Panc1 (cell line): ENCODE measurements around the gene ATP10A. TPM values are rescaled to one million over a fixed set of nuclear protein-coding genes. Genes with fewer than 3 reads are reported as not detected.

Source experiments
- ATAC-seq: fragments of 200-7000 bp; cut with Tn5 transposase; 2 replicates; pipeline ENCODE4 v1.9.1; 2020; ENCODE audit warnings: mild to moderate bottlenecking, moderate library complexity
- BruUV-seq: library from RNA; stranded (reverse); fragments of 400-500 nt; replicated peaks from 2 replicates; lab custom pipeline; 2021; lab: Mats Ljungman, UMichigan
- CTCF ChIA-PET: fragments of 300-600 bp; sonication (Branson Sonifier 250); formaldehyde crosslinking; loops from one replicate; lab custom pipeline; 2022; ENCODE audit warnings: antibody characterized with exemption; lab: Charles Lee
- POLR2A ChIA-PET: fragments of 300-600 bp; sonication (Branson Sonifier 250); formaldehyde crosslinking; loops from one replicate; lab custom pipeline; 2022; ENCODE audit warnings: antibody characterized with exemption; lab: Charles Lee
- DNase-seq: peaks from one replicate; pipeline ENCODE4 v3.0.0-alpha.2; 2010; ENCODE audit warnings: low read depth, low spot score
- H3K27ac ChIP-seq: 2 replicates; pipeline ENCODE4 v1.5.1; 2011; ENCODE audit warnings: mild to moderate bottlenecking, low read length, inconsistent platforms
- H3K27me3 ChIP-seq: fragments of 200-500 bp; sonication (Bioruptor generic); 2 replicates; pipeline ENCODE4 v1.6.0; 2014; ENCODE audit warnings: low read length, inconsistent platforms; ENCODE audit not compliant: control insufficient read depth, insufficient read depth
- H3K36me3 ChIP-seq: fragments of 200-500 bp; sonication (Bioruptor generic); 2 replicates; pipeline ENCODE4 v1.5.1; 2014; ENCODE audit warnings: inconsistent platforms, mild to moderate bottlenecking, low read length, moderate library complexity; ENCODE audit not compliant: control insufficient read depth, insufficient read depth
- H3K4me1 ChIP-seq: 2 replicates; pipeline ENCODE4 v1.5.1; 2011; ENCODE audit warnings: inconsistent platforms, mild to moderate bottlenecking, low read length, moderate library complexity; ENCODE audit not compliant: control insufficient read depth, insufficient read depth
- H3K4me3 ChIP-seq, 2 experiments: 2 replicates each; pipeline ENCODE4 v1.5.1; 2011 to 2012; ENCODE audit warnings: low read depth in 2 of 2, low read length in 2 of 2, mild to moderate bottlenecking in 2 of 2, inconsistent platforms in 1 of 2, moderate library complexity in 1 of 2
- H3K9me3 ChIP-seq: fragments of 200-500 bp; sonication (Bioruptor generic); 2 replicates; pipeline ENCODE4 v1.5.1; 2014; ENCODE audit warnings: low read depth, mild to moderate bottlenecking, inconsistent platforms, low read length, moderate library complexity; ENCODE audit not compliant: control insufficient read depth, insufficient read depth
- CTCF ChIP-seq: fragments of 450-650 bp; IDR thresholded peaks from 2 replicates; pipeline ENCODE4 v1.5.1; 2017; ENCODE audit warnings: mild to moderate bottlenecking
- POLR2AphosphoS5 ChIP-seq: IDR thresholded peaks from 2 replicates; pipeline ENCODE4 v1.6.1; 2012; ENCODE audit warnings: mild to moderate bottlenecking, low read depth, low read length, moderate library complexity
- REST ChIP-seq, 2 experiments: IDR thresholded peaks; 2 replicates each; pipeline ENCODE4 v1.6.1; 2011 to 2012; ENCODE audit warnings: low read depth in 2 of 2, control low read depth in 1 of 2, low read length in 1 of 2, mild to moderate bottlenecking in 1 of 2, moderate library complexity in 1 of 2; ENCODE audit not compliant: insufficient read depth in 1 of 2
- SIN3A ChIP-seq: IDR thresholded peaks from 2 replicates; pipeline ENCODE4 v1.6.1; 2012; ENCODE audit warnings: low read depth, mild to moderate bottlenecking, low read length, moderate library complexity, borderline replicate concordance; ENCODE audit not compliant: insufficient read depth
- TCF7L2 ChIP-seq: IDR thresholded peaks from 2 replicates; pipeline ENCODE4 v1.6.1; 2011; ENCODE audit warnings: mild to moderate bottlenecking, low read depth, low read length, inconsistent platforms
- in situ Hi-C: cut with HindIII; loops from 2 replicates; pipeline ENCODE4 v1.10.0; 2016; ENCODE audit warnings: low sequenced_read_pairs, low pct_unique_long_range_greater_than_20kb
- intact Hi-C: fragments of 100-400 bp; cut with micrococcal nuclease; formaldehyde crosslinking; loops from one replicate; pipeline ENCODE4 v1.10.0; 2022; ENCODE audit not compliant: unreplicated experiment
- total RNA-seq: library from RNA; stranded (reverse); gene quantifications from one replicate; pipeline ENCODE4 v1.2.1, GENCODE V29; 2021; ENCODE audit not compliant: unreplicated experiment

The ATP10A gene
- total RNA-seq, 1 experiment from 2014 or later: 0.31 TPM

- Histone ChIP-seq H3K4me1 (no peaks in the 10 kb centered on the region), H3K9me3 (no peaks in the 10 kb centered on the region), H3K36me3 (no peaks in the 10 kb centered on the region), H3K27me3 (no peaks in the 10 kb centered on the region), H3K4me3 (no peak overlapping the region), H3K27ac (no peak overlapping the region)
- no peak for ATAC-seq
- in situ Hi-C loops (no loop called here), intact Hi-C loops (no loop called here)
- TF ChIP-seq CTCF: no peak
- TF ChIP-seq TCF7L2: no peak
- ChIA-PET POLR2A (no interaction called here), CTCF (no interaction called here)
- no peak for DNase-seq
- BruUV-seq: no TSS peak
Measured at GRCh38 chr15:25869701-25870100, 6.6 kb upstream of the ATP10A start.

GRCh38 chr15:25866874-25867273 lies 3.7 kb upstream of the ATP10A start:
- in situ Hi-C loops (no loop called here), intact Hi-C loops (no loop called here)
- H3K9me3 ChIP-seq: no peaks in the 10 kb centered on the region
- no peak for DNase-seq
- H3K27ac ChIP-seq: no peak overlapping the region
- ChIA-PET POLR2A (no interaction called here), CTCF (no interaction called here)
- no peaks in the 10 kb centered on the region for H3K36me3 ChIP-seq
- no peaks in the 10 kb centered on the region for H3K4me1 ChIP-seq
- H3K4me3 ChIP-seq: no peak overlapping the region
- BruUV-seq: no TSS peak
- TF ChIP-seq POLR2AphosphoS5 (no peak), CTCF (no peak), REST (IDR thresholded peaks at IDR 0.05; ENCODE audit: insufficient read depth in 1 of 2, low read depth in 2 of 2, low read length in 1 of 2) (no peak), TCF7L2 (no peak), SIN3A (no peak)
- no peak for ATAC-seq
- H3K27me3 ChIP-seq: no peaks in the 10 kb centered on the region
